ENCODE measurements around the gene PTPRN2. TPM values are rescaled to one million over a fixed set of nuclear protein-coding genes. Genes with fewer than 3 reads are reported as not detected.

The PTPRN2 gene
- total and polyA plus RNA-seq, 7 donors: 3.2 to 7.1 (median 5.5) TPM

DNA sequence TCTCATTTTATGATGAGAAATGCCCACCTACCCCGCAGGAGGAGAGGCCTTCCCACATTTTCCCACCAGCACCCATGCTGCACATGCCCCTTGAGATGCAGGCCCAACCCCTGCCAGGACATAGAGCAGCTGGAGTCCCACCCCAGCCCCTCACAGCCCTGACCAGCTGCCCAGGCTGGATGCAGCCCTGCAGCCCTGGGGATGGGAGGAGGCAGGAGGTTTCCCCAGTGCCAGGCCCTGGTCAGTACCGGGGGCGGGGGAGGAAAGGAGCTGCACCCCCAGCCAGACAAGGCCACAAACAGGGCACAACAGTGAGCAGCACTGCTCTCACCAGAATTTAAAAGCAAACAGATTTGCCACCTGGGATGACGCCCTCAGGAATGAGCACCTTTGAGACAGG lies 196.1 kb downstream of the PTPRN2 start:
- Histone ChIP-seq H3K4me3 (no peak overlapping the region), H3K9me3 (no peaks in the 10 kb centered on the region), H3K4me1 (peaks cover 0 to 8% (median 0%) of the 10 kb centered on the region in 4 donors), H3K36me3 (no peaks in the 10 kb centered on the region), H3K27ac (no peak overlapping the region), H3K27me3 (no peaks in the 10 kb centered on the region)
- no peak for DNase-seq
- WGBS, 2 donors: 82 to 98% methylated on average over 4 of the region's 4 CpGs
- TF ChIP-seq, protein P1, sequence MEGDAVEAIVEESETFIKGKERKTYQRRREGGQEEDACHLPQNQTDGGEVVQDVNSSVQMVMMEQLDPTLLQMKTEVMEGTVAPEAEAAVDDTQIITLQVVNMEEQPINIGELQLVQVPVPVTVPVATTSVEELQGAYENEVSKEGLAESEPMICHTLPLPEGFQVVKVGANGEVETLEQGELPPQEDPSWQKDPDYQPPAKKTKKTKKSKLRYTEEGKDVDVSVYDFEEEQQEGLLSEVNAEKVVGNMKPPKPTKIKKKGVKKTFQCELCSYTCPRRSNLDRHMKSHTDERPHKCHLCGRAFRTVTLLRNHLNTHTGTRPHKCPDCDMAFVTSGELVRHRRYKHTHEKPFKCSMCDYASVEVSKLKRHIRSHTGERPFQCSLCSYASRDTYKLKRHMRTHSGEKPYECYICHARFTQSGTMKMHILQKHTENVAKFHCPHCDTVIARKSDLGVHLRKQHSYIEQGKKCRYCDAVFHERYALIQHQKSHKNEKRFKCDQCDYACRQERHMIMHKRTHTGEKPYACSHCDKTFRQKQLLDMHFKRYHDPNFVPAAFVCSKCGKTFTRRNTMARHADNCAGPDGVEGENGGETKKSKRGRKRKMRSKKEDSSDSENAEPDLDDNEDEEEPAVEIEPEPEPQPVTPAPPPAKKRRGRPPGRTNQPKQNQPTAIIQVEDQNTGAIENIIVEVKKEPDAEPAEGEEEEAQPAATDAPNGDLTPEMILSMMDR (IDR thresholded peaks at IDR 0.05): no peak
- TF ChIP-seq POLR2AphosphoS5 (IDR thresholded peaks at IDR 0.05): no peak
- TF ChIP-seq EP300 (IDR thresholded peaks at IDR 0.05): no peak
- no peak for TF ChIP-seq POLR2A (IDR thresholded peaks at IDR 0.05)
- intact Hi-C loops (cut with DNase I): no loop called here

DNA sequence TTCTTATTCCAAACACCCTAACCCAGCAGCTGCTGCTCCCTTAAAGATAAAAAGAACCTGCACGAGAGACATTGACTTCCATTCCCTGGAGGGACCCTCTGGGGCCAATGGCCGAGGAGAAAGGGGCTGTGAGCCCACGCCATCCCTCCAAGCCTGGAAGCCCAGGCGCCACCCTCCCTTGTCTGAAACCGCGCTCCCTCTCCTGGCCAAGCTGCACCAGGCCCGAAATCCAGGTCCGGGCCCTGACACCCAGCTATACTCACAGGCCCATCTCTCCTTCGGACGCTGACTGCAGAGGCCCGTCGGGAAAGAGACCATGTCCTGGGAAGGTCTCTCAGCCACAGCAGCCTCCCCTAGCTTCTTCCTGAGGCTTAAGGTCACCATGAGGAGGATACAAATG lies 196.5 kb downstream of the PTPRN2 start:
- no peaks in the 10 kb centered on the region for H3K36me3 ChIP-seq
- H3K4me1 ChIP-seq: peaks cover 0 to 4% (median 0%) of the 10 kb centered on the region in 4 donors
- TF ChIP-seq, protein P1 (IDR thresholded peaks at IDR 0.05): no peak
- TF ChIP-seq POLR2AphosphoS5 (IDR thresholded peaks at IDR 0.05) (no peak), POLR2A (IDR thresholded peaks at IDR 0.05) (no peak), EP300 (IDR thresholded peaks at IDR 0.05) (no peak)
- no peaks in the 10 kb centered on the region for H3K27me3 ChIP-seq
- H3K4me3 ChIP-seq: no peak overlapping the region
- no peaks in the 10 kb centered on the region for H3K9me3 ChIP-seq
- DNase-seq: no peak
- H3K27ac ChIP-seq: no peak overlapping the region
- intact Hi-C loops (cut with DNase I): no loop called here
- WGBS, 2 donors: 91 to 95% methylated on average over 12 of the region's 12 CpGs

DNA sequence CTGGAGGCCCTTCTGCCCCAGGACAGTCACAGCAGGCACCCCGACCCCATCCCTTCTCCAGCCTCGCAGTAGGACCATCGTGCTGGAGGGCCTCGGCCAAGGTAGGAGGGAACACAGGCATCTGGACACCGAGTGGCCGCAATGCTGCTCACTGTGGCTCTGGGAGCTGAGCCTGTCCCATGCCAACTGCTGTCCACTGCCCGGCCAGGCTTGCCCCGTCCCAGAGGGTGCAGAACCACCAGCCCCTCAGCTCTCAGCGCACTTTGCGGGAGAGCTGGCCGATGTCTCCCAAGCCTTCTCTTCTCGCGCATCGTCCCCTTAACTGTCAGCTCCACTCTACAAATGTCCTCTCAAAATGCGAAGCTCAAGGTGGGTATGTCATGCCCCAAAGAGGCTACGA lies 197.2 kb downstream of the PTPRN2 start:
- Histone ChIP-seq H3K27ac (no peak overlapping the region), H3K36me3 (no peaks in the 10 kb centered on the region), H3K27me3 (no peaks in the 10 kb centered on the region), H3K4me3 (no peak overlapping the region), H3K4me1 (no peaks in the 10 kb centered on the region), H3K9me3 (no peaks in the 10 kb centered on the region)
- DNase-seq: no peak
- 94% methylated on average over 16 of the region's 16 CpGs for WGBS, 2 donors
- intact Hi-C loops (cut with DNase I): no loop called here
- TF ChIP-seq POLR2A (IDR thresholded peaks at IDR 0.05): no peak
- TF ChIP-seq POLR2AphosphoS5 (IDR thresholded peaks at IDR 0.05): no peak
- TF ChIP-seq, protein P1 (IDR thresholded peaks at IDR 0.05): no peak
- no peak for TF ChIP-seq EP300 (IDR thresholded peaks at IDR 0.05)

DNA sequence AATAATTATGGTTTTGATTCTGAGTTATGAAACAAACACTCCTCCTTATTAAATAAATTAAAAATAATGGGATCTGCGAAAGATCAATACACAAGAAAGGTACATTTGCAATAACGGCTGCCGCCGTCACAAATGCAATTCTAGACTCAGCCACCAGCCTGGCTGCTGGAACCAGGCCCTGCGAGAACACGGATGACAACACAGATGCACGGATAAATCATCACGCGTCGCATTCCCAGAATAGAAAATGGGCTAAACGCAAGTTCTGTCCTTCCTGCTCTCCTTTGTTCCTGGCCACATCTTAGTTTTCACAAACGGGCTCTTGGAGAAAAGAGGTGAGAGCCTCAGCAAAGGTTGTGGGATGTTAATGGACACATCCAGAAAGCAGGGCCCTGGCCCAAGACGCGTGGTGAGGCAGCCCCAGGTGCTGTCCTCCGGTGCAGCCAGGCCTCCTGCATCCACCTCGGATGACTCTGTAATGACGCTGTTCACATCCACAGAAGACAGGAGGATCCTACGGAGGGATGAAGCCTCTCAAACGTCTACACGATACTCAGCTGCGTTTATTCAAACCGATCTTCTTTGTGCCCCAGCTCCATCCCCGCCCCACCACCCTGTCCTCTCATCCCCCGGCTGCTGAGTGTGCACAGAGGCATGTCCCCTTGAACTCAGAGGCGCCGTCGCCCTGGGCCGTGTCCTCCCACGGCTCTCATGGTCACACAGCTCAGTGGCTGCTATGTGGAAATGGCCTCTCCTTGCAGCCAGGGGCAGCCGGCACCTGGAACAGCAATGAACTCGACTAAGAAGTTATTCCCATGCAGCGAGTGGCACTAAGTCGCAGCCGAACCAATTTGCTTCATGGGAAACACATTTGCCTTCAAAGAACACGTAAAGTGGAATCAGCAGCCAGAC lies 197.9 kb downstream of the PTPRN2 start:
- Histone ChIP-seq H3K9me3 (no peaks in the 10 kb centered on the region), H3K27ac (no peak overlapping the region), H3K36me3 (no peaks in the 10 kb centered on the region), H3K4me1 (no peaks in the 10 kb centered on the region), H3K4me3 (no peak overlapping the region), H3K27me3 (no peaks in the 10 kb centered on the region)
- WGBS, 2 donors: 86 to 89% methylated on average over 35 of the region's 35 CpGs
- TF ChIP-seq POLR2AphosphoS5 (IDR thresholded peaks at IDR 0.05) (no peak), POLR2A (IDR thresholded peaks at IDR 0.05) (no peak), EP300 (IDR thresholded peaks at IDR 0.05) (no peak)
- TF ChIP-seq, protein P1 (IDR thresholded peaks at IDR 0.05): no peak
- DNase-seq: no peak
- intact Hi-C loops (cut with DNase I): no loop called here

Data from sigmoid colon (tissue), 7 donors.